GM12878 (cell line): ENCODE measurements around the gene CHAF1A. TPM values are rescaled to one million over a fixed set of nuclear protein-coding genes. Genes with fewer than 3 reads are reported as not detected.

Experiments
- ATAC-seq: fragments of 200-7000 bp; cut with Tn5 transposase; 3 replicates; pipeline ENCODE4 v1.9.1; 2020; ENCODE audit warnings: mild to moderate bottlenecking, moderate library complexity
- BruUV-seq: library from RNA; stranded (reverse); fragments of 400-500 nt; replicated peaks from 2 replicates; lab custom pipeline; 2021; lab: Mats Ljungman, UMichigan
- CTCF ChIA-PET: fragments of 300-600 bp; sonication (Branson Sonifier 250); formaldehyde crosslinking; extraction: SDS; loops from one replicate; lab custom pipeline; 2021; ENCODE audit warnings: inconsistent platforms; lab: Yijun Ruan, JAX
- POLR2A ChIA-PET: fragments of 350-600 bp; formaldehyde crosslinking; extraction: SDS; loops from one replicate; lab custom pipeline; 2021; ENCODE audit warnings: inconsistent platforms; lab: Charles Lee
- RAD21 ChIA-PET: fragments of 300-600 bp; sonication (Branson Sonifier 250); formaldehyde crosslinking; loops from one replicate; lab custom pipeline; 2023; ENCODE audit warnings: antibody characterized with exemption; ENCODE audit not compliant: unreplicated experiment; lab: Charles Lee
- SMC1A ChIA-PET: fragments of 300-600 bp; sonication (Branson Sonifier 250); formaldehyde crosslinking; loops from one replicate; lab custom pipeline; 2023; ENCODE audit not compliant: unreplicated experiment, uncharacterized antibody; lab: Charles Lee
- DNase-seq: peaks from one replicate; pipeline ENCODE4 v3.0.0-alpha.2; 2011; ENCODE audit warnings: low read depth, low spot score
- FAIRE-seq: peaks from 3 replicates; lab custom pipeline; 2011; peaks lifted over from hg19 to GRCh38; lab: Jason Lieb, UNC
- H2AFZ ChIP-seq: 2 replicates; pipeline ENCODE4 v1.6.0; 2011; ENCODE audit warnings: low read depth, low read length, control low read depth; ENCODE audit not compliant: control insufficient read depth
- H3K27ac ChIP-seq: 2 replicates; pipeline ENCODE4 v1.5.1; 2011; ENCODE audit warnings: control low read depth; ENCODE audit not compliant: control insufficient read depth, insufficient read depth
- H3K27me3 ChIP-seq, 2 experiments: replicated peaks in 1 of 2; 2 replicates each; pipeline versions ENCODE4 v1.6.0 to v1.6.1; 2011; ENCODE audit warnings: low read length in 1 of 2; ENCODE audit not compliant: control insufficient read depth in 2 of 2, insufficient read depth in 2 of 2
- H3K36me3 ChIP-seq, 2 experiments: 2 replicates each; pipeline ENCODE4 v1.5.1; 2011; ENCODE audit warnings: low read length in 1 of 2; ENCODE audit not compliant: control insufficient read depth in 2 of 2, insufficient read depth in 2 of 2
- H3K4me1 ChIP-seq: 2 replicates; pipeline ENCODE4 v1.6.1; 2011; ENCODE audit warnings: mild to moderate bottlenecking, low read length, moderate library complexity, mixed read lengths; ENCODE audit not compliant: control insufficient read depth, insufficient read depth
- H3K4me2 ChIP-seq: 2 replicates; pipeline ENCODE4 v1.6.0; 2011; ENCODE audit warnings: control low read depth; ENCODE audit not compliant: control insufficient read depth, insufficient read depth
- H3K4me3 ChIP-seq: fragments of 200-600 bp; sonication (generic); 2 replicates; pipeline ENCODE4 v1.5.1; 2016
- H3K79me2 ChIP-seq: 2 replicates; pipeline ENCODE4 v1.6.0; 2011; ENCODE audit warnings: low read length; ENCODE audit not compliant: control insufficient read depth, insufficient read depth
- H3K9ac ChIP-seq: 2 replicates; pipeline ENCODE4 v1.8.0; 2011; ENCODE audit warnings: low read length, control low read depth, mixed read lengths; ENCODE audit not compliant: control insufficient read depth, insufficient read depth
- H3K9me3 ChIP-seq: replicated peaks from 3 replicates; pipeline ENCODE4 v1.5.1; 2011; ENCODE audit warnings: mild to moderate bottlenecking, low read length; ENCODE audit not compliant: control insufficient read depth, insufficient read depth
- H4K20me1 ChIP-seq: 2 replicates; pipeline ENCODE4 v1.6.0; 2011; ENCODE audit not compliant: control insufficient read depth, insufficient read depth
- CBFB ChIP-seq: IDR thresholded peaks from 2 replicates; pipeline ENCODE4 v1.6.1; 2016; ENCODE audit warnings: antibody characterized with exemption, low read depth
- CEBPB ChIP-seq, 2 experiments: fragments of 150-350 bp in 1 of 2; IDR thresholded peaks; 2 replicates each; pipeline ENCODE4 v1.6.1; 2012 to 2014; ENCODE audit warnings: low read depth in 2 of 2, low read length in 2 of 2, borderline replicate concordance in 1 of 2, inconsistent platforms in 1 of 2
- ETV6 ChIP-seq, 2 experiments: fragments of 450-650 bp in 1 of 2; IDR thresholded peaks in 1 of 2; conservative IDR thresholded peaks in 1 of 2; 2 replicates each; pipeline ENCODE4 v1.6.1; 2014; ENCODE audit warnings: antibody characterized with exemption in 1 of 2, borderline replicate concordance in 1 of 2, low read depth in 1 of 2, mild to moderate bottlenecking in 1 of 2, moderate library complexity in 1 of 2
- MAX ChIP-seq: IDR thresholded peaks from 2 replicates; pipeline ENCODE4 v1.6.1; 2012; ENCODE audit warnings: low read depth, low read length, improper control_type of control experiment
- MYB ChIP-seq: fragments of 150-350 bp; IDR thresholded peaks from 2 replicates; pipeline ENCODE4 v1.6.1; 2014; ENCODE audit warnings: mild to moderate bottlenecking, low read depth, low read length, borderline replicate concordance
- NR2C1 ChIP-seq: fragments of 450-650 bp; IDR thresholded peaks from 2 replicates; pipeline ENCODE4 v1.6.1; 2017; ENCODE audit warnings: antibody characterized with exemption, mild to moderate bottlenecking, moderate library complexity
- RAD21 ChIP-seq: IDR thresholded peaks from 2 replicates; pipeline ENCODE4 v1.6.1; 2011; ENCODE audit warnings: mild to moderate bottlenecking, low read depth, low read length, moderate library complexity; ENCODE audit not compliant: insufficient read depth
- SMC3 ChIP-seq: IDR thresholded peaks from 2 replicates; pipeline ENCODE4 v1.6.1; 2011; ENCODE audit warnings: low read length, improper control_type of control experiment, borderline replicate concordance
- SREBF1 ChIP-seq: IDR thresholded peaks from 2 replicates; pipeline ENCODE4 v1.6.1; 2012; ENCODE audit warnings: mild to moderate bottlenecking, low read length
- ZNF622 ChIP-seq: fragments of 450-650 bp; IDR thresholded peaks from 2 replicates; pipeline ENCODE4 v1.6.1; 2017; ENCODE audit warnings: mild to moderate bottlenecking, inconsistent platforms
- WGBS: methylation state at CpG from one replicate; pipeline ENCODE4 v1.1.6; 2016; ENCODE audit warnings: low lambda C conversion rate; ENCODE audit not compliant: insufficient replicate concordance, insufficient coverage; ENCODE audit errors: missing lambda C conversion rate; 5-methylcytosine and 5-hydroxymethylcytosine counted together
- in situ Hi-C: fragments of 300-500 bp; cut with MboI; formaldehyde crosslinking; loops from 9 replicates; pipeline ENCODE4 v1.14.3; 2018; ENCODE audit warnings: mixed read lengths
- intact Hi-C: fragments of 100-400 bp; cut with micrococcal nuclease; formaldehyde crosslinking; loops from one replicate; pipeline ENCODE4 v1.14.2; 2022; ENCODE audit not compliant: unreplicated experiment
- polyA plus RNA-seq, 11 experiments: library from polyadenylated mRNA; depleted of rRNA in 4 of 11; unstranded in 6 of 11; stranded (reverse) in 5 of 11; fragments of >200 nt; fragmentation: Nextera tagmentation in 4 of 11; fragmentation: Illumina TruSeq in 1 of 11; extraction: Ambion mirVana in 4 of 11; extraction: Trizol in 1 of 11; gene quantifications; 1 replicate in 1 of 11; 2 replicates in 10 of 11; pipeline versions ENCODE4 v1.2.1 to v1.2.3, GENCODE V29; 2011 to 2016; ENCODE audit warnings: inconsistent platforms in 2 of 11, missing spikeins in 2 of 11, low read depth in 1 of 11
- total RNA-seq, 4 experiments: library from RNA; depleted of rRNA in 3 of 4; stranded (reverse); fragments of >200 nt in 3 of 4; fragmentation: Illumina TruSeq in 1 of 4; extraction: Trizol in 1 of 4; gene quantifications; 2 replicates each; pipeline versions ENCODE4 v1.2.1 to v1.2.3, GENCODE V29; 2013 to 2021

CHAF1A gene
- total and polyA plus RNA-seq, 10 of the 15 experiments (the other 5 are each of a cell fraction or from before 2014, with no cell fraction given), result 1.3 to 69.1 (median 34.2) TPM

GRCh38 chr19:4388337-4389063 lies 13.9 kb upstream of the CHAF1A start:
- in situ Hi-C loops, result no loop called here
- CTCF ChIA-PET, result interaction anchor here (0.7 to 1.5 kb wide), 2 partner anchors 36 to 180 kb away, joined by 3 to 4 read pairs; no protein-coding TSS in a partner anchor
- no TSS peak for BruUV-seq
- H3K4me3 ChIP-seq, result no peak overlapping the region
- no peaks in the 10 kb centered on the region for H3K9me3 ChIP-seq
- RAD21 ChIA-PET, result no interaction called here
- H3K4me2 ChIP-seq, result no peak overlapping the region
- DNase-seq, result no peak
- H2AFZ ChIP-seq, result no peak overlapping the region
- peaks cover 66% of the 10 kb centered on the region for H3K79me2 ChIP-seq
- H4K20me1 ChIP-seq, result peaks cover 15% of the 10 kb centered on the region
- no peaks in the 10 kb centered on the region for H3K27me3 ChIP-seq
- FAIRE-seq, result no peak
- 92% methylated on average over 16 of the region's 16 CpGs for WGBS
- intact Hi-C loops, result no loop called here
- no peak overlapping the region for H3K27ac ChIP-seq
- no peak for TF ChIP-seq MYB
- no peak for TF ChIP-seq SREBF1
- no peak for TF ChIP-seq CBFB
- TF ChIP-seq SMC3, result no peak
- no peak for TF ChIP-seq MAX
- POLR2A ChIA-PET, result interaction anchor here (0.8 kb wide), 1 partner anchor 13 kb away, joined by 3 read pairs; no protein-coding TSS in a partner anchor
- no peaks in the 10 kb centered on the region; the same call in 1 of the 2 replicates for H3K4me1 ChIP-seq
- SMC1A ChIA-PET, result no interaction called here
- peaks cover 16 to 23% of the 10 kb centered on the region in 2 experiments; a peak in 3 of 4 replicates for H3K36me3 ChIP-seq
- no peak overlapping the region for H3K9ac ChIP-seq
- no peak for ATAC-seq

- POLR2A ChIA-PET, result interaction anchor here (0.8 kb wide), 1 partner anchor 13 kb away, joined by 3 read pairs; no protein-coding TSS in a partner anchor
Observed at GRCh38 chr19:4389064-4389375, 13.4 kb upstream of the CHAF1A start.

More at GRCh38 chr19:4389064-4389375, 13.4 kb upstream of the CHAF1A start:
- ChIA-PET CTCF (interaction anchor here (0.7 kb wide), 1 partner anchor 13 kb away, joined by 5 read pairs; no protein-coding TSS in a partner anchor), RAD21 (no interaction called here), SMC1A (no interaction called here)
- ATAC-seq (no peak), DNase-seq (no peak), FAIRE-seq (no peak)
- Histone ChIP-seq H3K27me3 (no peaks in the 10 kb centered on the region), H3K4me3 (no peak overlapping the region), H3K4me2 (no peak overlapping the region), H3K9ac (no peak overlapping the region), H3K9me3 (no peaks in the 10 kb centered on the region), H4K20me1 (peaks cover 15% of the 10 kb centered on the region), H3K4me1 (peaks cover 3% of the 10 kb centered on the region; the same call in 1 of the 2 replicates), H2AFZ (no peak overlapping the region), H3K27ac (no peak overlapping the region), H3K36me3 (peaks cover 16 to 23% of the 10 kb centered on the region in 2 experiments; a peak in 3 of 4 replicates), H3K79me2 (peaks cover 66% of the 10 kb centered on the region)
- BruUV-seq, result no TSS peak
- intact Hi-C loops (no loop called here), in situ Hi-C loops (no loop called here)
- TF ChIP-seq RAD21 (no peak), ETV6 (conservative IDR thresholded peaks at IDR 0.05 in 1 of 2, IDR thresholded peaks at IDR 0.05 in 1 of 2; ENCODE audit: borderline replicate concordance in 1 of 2, low read depth in 1 of 2) (no peak), NR2C1 (no peak), ZNF622 (no peak), CEBPB (IDR thresholded peaks at IDR 0.05; ENCODE audit: borderline replicate concordance in 1 of 2, low read depth in 2 of 2, low read length in 2 of 2) (no peak)
- 93% methylated on average over 9 of the region's 9 CpGs for WGBS
